Suprapubic skin (tissue), 4 donors: Measurements from ENCODE around the gene STUM. TPM values are rescaled to one million over a fixed set of nuclear protein-coding genes. Genes with fewer than 3 reads are reported as not detected.

ENCODE experiments used
- DNase-seq, 2 donors: peaks; one replicate each; pipeline ENCODE4 v3.0.0-alpha.2; 2019; ENCODE audit warnings: low spot score in 2 of 2
- H3K27ac ChIP-seq: fragments of 200-600 bp; sonication (generic); one replicate; pipeline ENCODE4 v1.5.1; 2019
- H3K27me3 ChIP-seq: fragments of 200-600 bp; sonication (generic); one replicate; pipeline ENCODE4 v1.5.1; 2019
- H3K36me3 ChIP-seq: fragments of 200-600 bp; sonication (generic); one replicate; pipeline ENCODE4 v1.5.1; 2019
- H3K4me1 ChIP-seq: fragments of 200-600 bp; sonication (generic); one replicate; pipeline ENCODE4 v1.5.1; 2019
- H3K4me3 ChIP-seq: fragments of 200-600 bp; sonication (generic); one replicate; pipeline ENCODE4 v1.5.1; 2019; ENCODE audit warnings: mild to moderate bottlenecking
- H3K9me3 ChIP-seq: fragments of 200-600 bp; sonication (generic); one replicate; pipeline ENCODE4 v1.5.1; 2019
- EP300 ChIP-seq: sonication (generic); formaldehyde crosslinking; IDR thresholded peaks from one replicate; pipeline ENCODE4 v1.6.1; 2017; ENCODE audit warnings: antibody characterized with exemption
- POLR2A ChIP-seq, 2 donors: fragments of 450-650 bp; IDR thresholded peaks; one replicate each; pipeline ENCODE4 v1.6.1; 2017; ENCODE audit warnings: antibody characterized with exemption in 2 of 2, mild to moderate bottlenecking in 2 of 2, moderate library complexity in 2 of 2
- POLR2AphosphoS5 ChIP-seq, 3 donors: sonication (generic); formaldehyde crosslinking; IDR thresholded peaks; one replicate each; pipeline ENCODE4 v1.6.1; 2017; ENCODE audit warnings: antibody characterized with exemption in 3 of 3
- WGBS: methylation state at CpG from one replicate; pipeline ENCODE4 v1.1.5; 2018; 5-methylcytosine and 5-hydroxymethylcytosine counted together
- total RNA-seq, 4 donors: library from RNA; depleted of rRNA; stranded (reverse); fragments of >200 nt; gene quantifications; one replicate each; pipeline ENCODE4 v1.1.0, GENCODE V29; 2016
- TF ChIP-seq, protein P1 (sequence below), 2 donors: fragments of 200-600 bp in 1 of 2; fragments of 450-650 bp in 1 of 2; sonication (generic) in 1 of 2; IDR thresholded peaks; one replicate each; pipeline ENCODE4 v1.5.1; 2016 to 2019; ENCODE audit warnings: antibody characterized with exemption in 2 of 2, mild to moderate bottlenecking in 1 of 2, moderate library complexity in 1 of 2

Gene STUM
- total RNA-seq, 4 donors from 2014 or later, result 1.6 to 5.9 (median 2.0) TPM

DNA sequence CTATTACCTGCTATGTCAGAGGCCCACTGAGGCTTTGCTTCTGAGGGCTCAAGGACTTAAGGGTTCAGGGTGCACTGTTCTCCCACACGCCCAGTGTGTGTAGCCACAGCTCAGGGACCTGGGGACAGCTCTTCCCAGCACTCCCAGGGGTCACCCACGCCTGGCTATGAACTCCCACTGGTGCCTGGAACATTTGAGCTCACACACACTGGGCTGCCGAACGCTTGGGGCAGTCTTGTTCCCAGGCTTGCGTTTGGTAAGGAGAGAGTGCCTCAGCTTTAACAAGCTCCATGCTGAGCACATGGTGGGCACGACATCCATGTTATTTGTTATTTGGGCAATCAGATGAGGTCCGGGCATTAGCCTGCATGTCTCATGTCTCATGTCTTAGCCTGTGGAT, 37.6 kb downstream of the STUM start:
- 100% methylated on average over 3 of the region's 7 CpGs for WGBS
- no peak overlapping the region for H3K4me3 ChIP-seq

DNA sequence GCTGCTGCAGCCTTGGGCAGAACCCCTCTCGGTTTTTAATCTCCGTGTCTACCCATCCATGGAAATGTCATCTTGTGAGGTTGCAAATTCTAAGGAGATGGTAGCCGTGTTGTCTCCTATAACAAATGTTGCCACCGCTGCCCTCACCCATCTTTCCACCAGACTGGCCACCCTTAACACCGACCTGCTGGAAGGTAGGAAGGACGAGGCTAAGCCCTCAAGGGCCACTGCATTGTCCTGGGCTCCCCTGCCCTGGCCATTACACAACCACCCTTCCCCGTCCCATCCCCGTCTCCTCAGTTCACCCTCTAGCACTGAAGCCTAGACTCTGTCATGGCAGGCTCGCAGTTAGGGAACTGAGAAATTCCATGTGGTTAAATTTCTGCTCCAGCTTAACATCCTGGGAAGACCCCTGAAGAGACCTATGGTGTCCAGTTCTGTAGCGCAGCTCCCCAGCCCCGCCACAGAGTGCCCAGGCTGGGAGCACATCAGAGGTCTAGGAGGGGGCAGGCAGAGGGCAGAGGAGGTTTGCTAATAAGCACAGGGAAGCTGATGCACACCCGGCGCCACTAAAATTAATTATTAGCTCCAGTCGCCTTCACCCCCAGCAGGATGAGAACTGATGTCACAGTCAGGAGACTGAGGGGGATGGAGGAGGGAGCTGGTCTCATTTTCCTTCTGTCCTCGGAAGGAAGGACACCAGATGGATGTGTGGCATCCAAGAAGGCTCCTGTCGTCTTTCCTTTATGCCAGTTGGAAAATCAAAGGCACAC, 38.3 kb downstream of the STUM start:
- peaks cover 2% of the 10 kb centered on the region for H3K4me1 ChIP-seq
- WGBS, result 87% methylated on average over 16 of the region's 16 CpGs
- H3K27ac ChIP-seq, result no peak overlapping the region
- H3K4me3 ChIP-seq, result no peak overlapping the region
- H3K27me3 ChIP-seq, result no peaks in the 10 kb centered on the region
- H3K36me3 ChIP-seq, result no peaks in the 10 kb centered on the region
- no peak for TF ChIP-seq POLR2AphosphoS5 (IDR thresholded peaks at IDR 0.05)
- no peak for TF ChIP-seq POLR2A (IDR thresholded peaks at IDR 0.05)
- TF ChIP-seq, protein P1, sequence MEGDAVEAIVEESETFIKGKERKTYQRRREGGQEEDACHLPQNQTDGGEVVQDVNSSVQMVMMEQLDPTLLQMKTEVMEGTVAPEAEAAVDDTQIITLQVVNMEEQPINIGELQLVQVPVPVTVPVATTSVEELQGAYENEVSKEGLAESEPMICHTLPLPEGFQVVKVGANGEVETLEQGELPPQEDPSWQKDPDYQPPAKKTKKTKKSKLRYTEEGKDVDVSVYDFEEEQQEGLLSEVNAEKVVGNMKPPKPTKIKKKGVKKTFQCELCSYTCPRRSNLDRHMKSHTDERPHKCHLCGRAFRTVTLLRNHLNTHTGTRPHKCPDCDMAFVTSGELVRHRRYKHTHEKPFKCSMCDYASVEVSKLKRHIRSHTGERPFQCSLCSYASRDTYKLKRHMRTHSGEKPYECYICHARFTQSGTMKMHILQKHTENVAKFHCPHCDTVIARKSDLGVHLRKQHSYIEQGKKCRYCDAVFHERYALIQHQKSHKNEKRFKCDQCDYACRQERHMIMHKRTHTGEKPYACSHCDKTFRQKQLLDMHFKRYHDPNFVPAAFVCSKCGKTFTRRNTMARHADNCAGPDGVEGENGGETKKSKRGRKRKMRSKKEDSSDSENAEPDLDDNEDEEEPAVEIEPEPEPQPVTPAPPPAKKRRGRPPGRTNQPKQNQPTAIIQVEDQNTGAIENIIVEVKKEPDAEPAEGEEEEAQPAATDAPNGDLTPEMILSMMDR (IDR thresholded peaks at IDR 0.05), result no peak
- no peak for TF ChIP-seq EP300
- no peaks in the 10 kb centered on the region for H3K9me3 ChIP-seq
- no peak for DNase-seq

More for the DNA sequence above, 37.6 kb downstream of the STUM start:
- TF ChIP-seq EP300, result no peak
- no peak for TF ChIP-seq POLR2AphosphoS5 (IDR thresholded peaks at IDR 0.05)
- no peak for TF ChIP-seq POLR2A (IDR thresholded peaks at IDR 0.05)
- TF ChIP-seq, protein P1 (IDR thresholded peaks at IDR 0.05), result no peak
- DNase-seq, result no peak
- Histone ChIP-seq H3K27ac (no peak overlapping the region), H3K36me3 (no peaks in the 10 kb centered on the region), H3K4me1 (peaks cover 2% of the 10 kb centered on the region), H3K9me3 (no peaks in the 10 kb centered on the region), H3K27me3 (no peaks in the 10 kb centered on the region)

DNA sequence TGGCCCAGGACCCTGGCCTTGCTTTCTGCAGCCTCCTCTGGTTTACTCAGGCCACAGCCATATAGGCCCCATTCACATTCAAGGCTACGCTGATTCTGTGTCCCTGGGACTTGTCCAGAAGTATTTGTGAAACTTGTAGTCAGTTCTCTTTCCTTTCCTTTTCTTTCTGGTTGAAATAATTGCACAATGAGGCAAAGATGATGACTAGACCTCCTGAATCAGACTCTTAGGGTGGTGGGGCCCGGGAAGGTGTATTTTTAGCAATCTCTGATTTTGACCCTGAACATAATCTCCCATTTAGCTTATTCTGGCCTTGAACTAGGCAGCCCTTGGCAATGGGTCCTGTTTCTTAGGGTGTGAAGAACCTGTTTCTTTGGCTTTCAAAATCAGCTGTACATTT, 39.9 kb downstream of the STUM start:
- whole genome bisulfite sequencing, result 93% methylated on average over 2 of the region's 2 CpGs
- Histone ChIP-seq H3K27ac (no peak overlapping the region), H3K4me3 (no peak overlapping the region), H3K36me3 (no peaks in the 10 kb centered on the region), H3K4me1 (peaks cover 2% of the 10 kb centered on the region), H3K27me3 (no peaks in the 10 kb centered on the region), H3K9me3 (no peaks in the 10 kb centered on the region)
- TF ChIP-seq EP300, result no peak
- TF ChIP-seq POLR2A (IDR thresholded peaks at IDR 0.05), result no peak
- DNase-seq, result no peak

DNA sequence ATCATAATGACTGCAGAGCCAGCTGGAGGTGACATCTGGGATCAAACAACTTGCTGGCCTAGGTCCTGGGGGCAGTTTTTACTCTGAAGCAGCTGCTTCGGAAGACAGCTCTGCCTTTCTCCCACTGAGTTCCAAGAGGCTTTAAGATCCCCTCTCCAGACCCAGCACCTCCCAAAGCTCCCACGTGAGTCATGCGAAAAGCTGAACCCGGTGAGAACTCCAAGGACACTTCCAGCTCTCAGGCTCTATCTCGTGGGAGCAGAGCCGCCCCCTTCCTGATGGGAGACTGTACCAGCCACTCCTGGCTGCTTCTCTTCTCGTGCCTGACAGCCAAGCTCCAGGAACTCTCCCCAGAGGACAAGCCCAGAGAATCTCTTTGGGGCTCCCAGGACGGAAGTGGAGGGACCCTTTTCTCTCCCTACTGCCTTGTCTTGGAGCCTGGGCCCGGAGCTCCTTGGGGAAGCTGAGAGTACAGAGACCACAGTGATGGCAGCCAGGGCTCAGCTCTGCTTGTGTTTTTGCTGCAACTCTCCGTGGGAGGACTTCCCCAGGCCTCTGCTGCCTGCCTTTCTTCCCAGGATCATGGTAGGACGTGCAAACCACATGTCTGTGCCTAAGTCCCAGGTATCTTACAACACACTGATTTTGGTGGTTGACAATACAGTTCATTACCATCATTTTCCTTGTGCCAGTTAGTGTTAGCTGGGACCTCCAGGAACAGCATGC, 40.6 kb downstream of the STUM start:
- DNase-seq, result no peak
- Histone ChIP-seq H3K27ac (no peak overlapping the region), H3K4me1 (peaks cover 2% of the 10 kb centered on the region), H3K9me3 (no peaks in the 10 kb centered on the region), H3K36me3 (no peaks in the 10 kb centered on the region), H3K27me3 (no peaks in the 10 kb centered on the region), H3K4me3 (no peak overlapping the region)
- TF ChIP-seq EP300 (no peak), POLR2A (IDR thresholded peaks at IDR 0.05) (no peak), POLR2AphosphoS5 (IDR thresholded peaks at IDR 0.05) (no peak)
- TF ChIP-seq, protein P1 (IDR thresholded peaks at IDR 0.05), result no peak
- 79% methylated on average over 10 of the region's 11 CpGs for WGBS

DNA sequence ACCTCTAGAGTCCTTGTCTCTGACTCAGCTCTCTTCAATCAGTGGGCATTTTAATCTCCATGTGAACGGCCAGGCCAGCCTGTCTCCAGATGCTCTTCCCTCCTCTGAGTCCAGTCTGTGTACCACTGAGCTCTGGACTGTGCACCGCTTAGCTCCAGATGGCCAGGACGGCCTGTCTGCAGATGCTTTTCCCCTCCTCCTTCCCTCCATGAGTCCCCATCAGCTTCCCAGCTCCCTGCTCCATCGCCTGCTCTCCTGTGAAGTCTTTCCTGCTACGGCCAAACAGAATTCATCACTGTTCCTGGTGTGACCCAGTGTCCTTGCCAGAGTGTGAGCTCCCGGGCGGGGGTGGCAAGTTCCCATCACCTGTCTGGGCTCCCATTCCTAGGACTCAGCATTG, 42.0 kb downstream of the STUM start:
- Histone ChIP-seq H3K27me3 (no peaks in the 10 kb centered on the region), H3K36me3 (no peaks in the 10 kb centered on the region), H3K4me1 (peaks cover 2% of the 10 kb centered on the region), H3K9me3 (no peaks in the 10 kb centered on the region), H3K27ac (no peak overlapping the region), H3K4me3 (no peak overlapping the region)
- TF ChIP-seq, protein P1 (IDR thresholded peaks at IDR 0.05), result no peak
- TF ChIP-seq EP300, result no peak
- TF ChIP-seq POLR2A (IDR thresholded peaks at IDR 0.05), result no peak
- DNase-seq, result no peak
- WGBS, result 95% methylated on average over 7 of the region's 7 CpGs
